Aorta (tissue), 5 donors: Measurements from ENCODE around the gene TRIM2. TPM values are rescaled to one million over a fixed set of nuclear protein-coding genes. Genes with fewer than 3 reads are reported as not detected.

ENCODE experiments used
- ATAC-seq: fragments of 200-7000 bp; cut with Tn5 transposase; one replicate; pipeline ENCODE4 v1.9.1; 2022; ENCODE audit warnings: moderate library complexity; ENCODE audit not compliant: low FRiP score
- DNase-seq, 2 donors: peaks; one replicate each; pipeline ENCODE4 v3.0.0-alpha.2; 2020
- H3K27ac ChIP-seq, 2 donors: one replicate each; pipeline ENCODE4 v1.5.1; 2013; ENCODE audit warnings: low read length in 2 of 2, mild to moderate bottlenecking in 2 of 2, moderate library complexity in 2 of 2, control low read depth in 1 of 2, inconsistent platforms in 1 of 2, low read depth in 1 of 2
- H3K27me3 ChIP-seq, 2 donors: one replicate each; pipeline ENCODE4 v1.6.1; 2013; ENCODE audit warnings: control low read depth in 1 of 2, low read length in 1 of 2, mild to moderate bottlenecking in 1 of 2, moderate library complexity in 1 of 2; ENCODE audit not compliant: insufficient read depth in 2 of 2, control insufficient read depth in 1 of 2
- H3K36me3 ChIP-seq, 2 donors: one replicate each; pipeline ENCODE4 v1.6.1; 2013; ENCODE audit warnings: control low read depth in 1 of 2, low read length in 1 of 2, mild to moderate bottlenecking in 1 of 2; ENCODE audit not compliant: insufficient read depth in 2 of 2, control insufficient read depth in 1 of 2
- H3K4me1 ChIP-seq, 2 donors: one replicate each; pipeline ENCODE4 v1.6.1; 2013; ENCODE audit warnings: low read length in 2 of 2, control low read depth in 1 of 2, mild to moderate bottlenecking in 1 of 2, moderate library complexity in 1 of 2; ENCODE audit not compliant: insufficient read depth in 2 of 2, control insufficient read depth in 1 of 2
- H3K4me3 ChIP-seq, 2 donors: one replicate each; pipeline ENCODE4 v1.5.1; 2013; ENCODE audit warnings: low read length in 2 of 2, control low read depth in 1 of 2, mild to moderate bottlenecking in 1 of 2
- H3K9me3 ChIP-seq: one replicate; pipeline ENCODE4 v1.6.1; 2013; ENCODE audit warnings: mild to moderate bottlenecking, low read length; ENCODE audit not compliant: control insufficient read depth
- WGBS, 2 donors: extraction: QIAGEN DNeasy Blood & Tissue Kit; methylation state at CpG; one replicate each; pipeline ENCODE4 v1.1.7; 2013; 5-methylcytosine and 5-hydroxymethylcytosine counted together
- intact Hi-C, 2 donors: fragments of 100-400 bp; cut with DNase I; formaldehyde crosslinking; loops; one replicate each; pipeline versions ENCODE4 v1.14.2 to v1.15.0; 2022
- polyA plus RNA-seq, 2 donors: library from polyadenylated mRNA; stranded (reverse); fragments of 200-250 nt; gene quantifications; one replicate each; pipeline ENCODE4 v1.2.3, GENCODE V29; 2013
- total RNA-seq, 2 donors: library from RNA; stranded (reverse); fragmentation: NEBNext Ultra II Directional; extraction: Animal tissue kit (Norgen Biotek cat#: 25700); gene quantifications; one replicate each; pipeline ENCODE4 v1.2.1, GENCODE V29; 2021
- donor health status: healthy with polysubstance abuse.
- donor health status: Bipolar disorder and iron deficiency.
- donor health status: DM: no; HTN: no; CAD: no.
- donor health status: DM: no; HTN: no; CAD: no.
- donor health status: DM: yes; HTN: yes; CAD: no.

TRIM2 gene
- total and polyA plus RNA-seq, 4 donors = 7.5 to 53.4 (median 18.9) TPM

- H3K4me1 ChIP-seq = no peaks in the 10 kb centered on the region
- WGBS, 2 donors = 90 to 97% methylated on average over 4 of the region's 4 CpGs
- H3K4me3 ChIP-seq = no peak overlapping the region
- intact Hi-C loops = no loop called here
- no peaks in the 10 kb centered on the region for H3K36me3 ChIP-seq
- no peaks in the 10 kb centered on the region for H3K27me3 ChIP-seq
- no peaks in the 10 kb centered on the region for H3K9me3 ChIP-seq
- H3K27ac ChIP-seq = no peak overlapping the region
- ATAC-seq (no peak), DNase-seq (no peak)
Measured at GRCh38 chr4:153364061-153364460, 159.8 kb downstream of the TRIM2 start.

GRCh38 chr4:153365003-153365402 lies 160.8 kb downstream of the TRIM2 start:
- DNase-seq (peak in 1 of 2 donors; percentile 54), ATAC-seq (no peak)
- no peaks in the 10 kb centered on the region for H3K9me3 ChIP-seq
- intact Hi-C loops = no loop called here
- 96 to 97% methylated on average over 2 of the region's 2 CpGs for WGBS, 2 donors
- no peaks in the 10 kb centered on the region for H3K4me1 ChIP-seq
- H3K36me3 ChIP-seq = no peaks in the 10 kb centered on the region
- H3K27ac ChIP-seq = no peak overlapping the region
- no peak overlapping the region for H3K4me3 ChIP-seq
- H3K27me3 ChIP-seq = no peaks in the 10 kb centered on the region

GRCh38 chr4:153366486-153366885 lies 162.2 kb downstream of the TRIM2 start:
- intact Hi-C loops = no loop called here

GRCh38 chr4:153367092-153367491 lies 162.8 kb downstream of the TRIM2 start:
- H3K27me3 ChIP-seq = no peaks in the 10 kb centered on the region
- H3K36me3 ChIP-seq = no peaks in the 10 kb centered on the region
- DNase-seq (no peak), ATAC-seq (no peak)
- H3K27ac ChIP-seq = no peak overlapping the region
- intact Hi-C loops = no loop called here
- no peak overlapping the region for H3K4me3 ChIP-seq
- no peaks in the 10 kb centered on the region for H3K9me3 ChIP-seq
- 91 to 93% methylated on average over 1 of the region's 1 CpG for WGBS, 2 donors
- no peaks in the 10 kb centered on the region for H3K4me1 ChIP-seq

More at GRCh38 chr4:153366486-153366885, 162.2 kb downstream of the TRIM2 start:
- Histone ChIP-seq H3K27me3 (no peaks in the 10 kb centered on the region), H3K27ac (no peak overlapping the region), H3K36me3 (no peaks in the 10 kb centered on the region), H3K9me3 (no peaks in the 10 kb centered on the region), H3K4me1 (no peaks in the 10 kb centered on the region), H3K4me3 (no peak overlapping the region)
- DNase-seq (no peak), ATAC-seq (no peak)
- WGBS, 2 donors = 4 to 18% methylated on average over 1 of the region's 1 CpG

- Histone ChIP-seq H3K4me3 (no peak overlapping the region), H3K36me3 (no peaks in the 10 kb centered on the region), H3K9me3 (no peaks in the 10 kb centered on the region), H3K27me3 (no peaks in the 10 kb centered on the region), H3K27ac (no peak overlapping the region), H3K4me1 (no peaks in the 10 kb centered on the region)
- no peak for DNase-seq
- 93 to 100% methylated on average over 1 of the region's 1 CpG for WGBS, 2 donors
- intact Hi-C loops = no loop called here
- ATAC-seq = no peak
Measured at GRCh38 chr4:153369021-153369420, 164.8 kb downstream of the TRIM2 start.

DNA sequence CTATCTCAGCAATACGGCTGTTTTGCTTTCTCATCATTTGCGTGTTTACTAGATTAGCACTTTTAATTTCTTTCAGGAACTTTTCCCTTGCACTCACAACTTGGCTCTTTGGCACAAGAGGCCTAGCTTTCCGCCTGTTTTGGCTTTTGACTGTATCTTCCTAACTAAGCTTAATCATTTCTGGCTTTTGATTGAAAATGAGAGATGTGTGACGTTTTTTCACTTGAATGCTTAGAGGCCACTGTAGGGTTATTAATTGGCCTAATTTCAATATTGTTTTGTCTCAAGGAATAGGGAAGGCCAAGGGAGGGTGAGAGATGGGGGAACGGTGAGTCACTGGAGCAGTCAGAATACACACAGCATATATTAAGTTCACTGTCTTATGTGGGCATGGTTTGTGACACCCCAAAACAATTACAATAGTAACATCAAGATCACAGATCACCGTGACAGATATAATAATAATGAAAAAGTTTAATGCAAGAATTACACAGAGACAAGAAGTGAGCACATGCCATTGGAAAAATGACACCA lies 167.5 kb downstream of the TRIM2 start:
- ATAC-seq = no peak
- H3K4me3 ChIP-seq = no peak overlapping the region
- no peaks in the 10 kb centered on the region for H3K27me3 ChIP-seq
- intact Hi-C loops = no loop called here
- H3K27ac ChIP-seq = no peak overlapping the region
- DNase-seq = no peak
- H3K9me3 ChIP-seq = no peaks in the 10 kb centered on the region
- H3K4me1 ChIP-seq = no peaks in the 10 kb centered on the region
- WGBS, 2 donors = 88 to 90% methylated on average over 6 of the region's 6 CpGs
- H3K36me3 ChIP-seq = no peaks in the 10 kb centered on the region

DNA sequence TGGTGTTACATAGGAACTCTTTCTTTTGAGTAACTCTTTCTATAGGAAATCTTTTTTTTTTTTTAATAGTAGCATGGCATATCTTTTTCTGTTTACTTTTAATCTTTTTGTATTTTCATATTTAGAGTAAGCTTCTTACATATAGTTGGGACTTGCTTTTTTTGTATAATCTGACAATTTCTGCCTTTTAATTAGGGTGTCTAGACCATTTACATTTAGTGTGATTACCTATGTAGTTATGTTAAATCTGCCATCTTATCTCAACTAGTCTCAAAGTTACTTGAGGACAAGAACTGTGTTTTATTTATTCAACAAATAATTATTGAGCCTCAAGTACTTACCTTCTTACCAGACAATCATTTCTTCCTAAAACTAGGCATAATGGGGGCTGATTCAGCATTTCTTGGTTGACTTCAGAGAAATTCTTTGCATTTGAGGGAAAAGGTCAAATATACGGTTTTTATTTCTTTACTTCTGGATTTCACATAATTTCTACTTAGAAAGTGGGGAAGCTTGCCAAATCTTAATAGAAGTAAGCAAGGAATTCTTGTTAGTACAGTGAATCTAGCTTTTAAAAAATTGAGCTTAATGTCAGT lies 168.8 kb downstream of the TRIM2 start:
- Histone ChIP-seq H3K4me1 (no peaks in the 10 kb centered on the region), H3K9me3 (no peaks in the 10 kb centered on the region), H3K27ac (no peak overlapping the region), H3K36me3 (no peaks in the 10 kb centered on the region), H3K27me3 (no peaks in the 10 kb centered on the region), H3K4me3 (no peak overlapping the region)
- no peak for ATAC-seq
- DNase-seq = no peak
- 80 to 81% methylated on average over 1 of the region's 1 CpG for WGBS, 2 donors
- intact Hi-C loops = no loop called here

GRCh38 chr4:153374442-153374841 lies 170.2 kb downstream of the TRIM2 start:
- no peaks in the 10 kb centered on the region for H3K4me1 ChIP-seq

GRCh38 chr4:153375303-153375702 lies 171.1 kb downstream of the TRIM2 start:
- 95 to 97% methylated on average over 1 of the region's 1 CpG for WGBS, 2 donors
- intact Hi-C loops = no loop called here

More at GRCh38 chr4:153374442-153374841, 170.2 kb downstream of the TRIM2 start:
- intact Hi-C loops = no loop called here
- H3K9me3 ChIP-seq = no peaks in the 10 kb centered on the region
- DNase-seq (no peak), ATAC-seq (no peak)
- no peak overlapping the region for H3K27ac ChIP-seq
- H3K27me3 ChIP-seq = no peaks in the 10 kb centered on the region
- WGBS, 2 donors = 25 to 28% methylated on average over 2 of the region's 2 CpGs
- no peak overlapping the region for H3K4me3 ChIP-seq
- no peaks in the 10 kb centered on the region for H3K36me3 ChIP-seq

More at GRCh38 chr4:153375303-153375702, 171.1 kb downstream of the TRIM2 start:
- DNase-seq = no peak
- H3K27me3 ChIP-seq = no peaks in the 10 kb centered on the region
- ATAC-seq = no peak
- H3K4me3 ChIP-seq = no peak overlapping the region
- no peaks in the 10 kb centered on the region for H3K9me3 ChIP-seq
- H3K36me3 ChIP-seq = no peaks in the 10 kb centered on the region
- no peaks in the 10 kb centered on the region for H3K4me1 ChIP-seq
- H3K27ac ChIP-seq = no peak overlapping the region
